HG02798 (cell line): Measurements from ENCODE around the gene NDRG2.

Experiments
- ATAC-seq: cut with Tn5 transposase; IDR thresholded peaks from one replicate; pipeline ENCODE4 v1.9.1; 2021; ENCODE audit warnings: mild to moderate bottlenecking; ENCODE audit not compliant: unreplicated experiment, poor library complexity

Gene NDRG2

DNA sequence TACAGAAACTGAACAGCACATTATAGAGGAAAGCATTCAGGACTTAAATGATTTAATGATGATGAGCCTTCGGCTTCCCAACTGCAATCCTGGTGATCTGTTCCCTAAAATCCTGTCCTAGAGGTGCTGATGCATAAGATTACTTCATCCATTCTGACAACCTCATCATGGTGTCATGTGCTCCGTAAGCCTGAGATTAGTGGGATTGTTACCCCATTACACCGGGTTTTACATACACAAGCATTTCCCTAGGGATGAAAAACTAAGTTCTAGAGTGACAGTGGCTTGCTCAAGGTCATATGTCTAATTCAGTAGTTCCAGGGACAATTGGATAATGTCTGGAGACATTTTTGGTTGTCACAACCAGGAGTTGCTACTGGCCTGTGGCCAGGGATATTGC lies 12.3 kb upstream of the NDRG2 start:
- ATAC-seq, result no peak

DNA sequence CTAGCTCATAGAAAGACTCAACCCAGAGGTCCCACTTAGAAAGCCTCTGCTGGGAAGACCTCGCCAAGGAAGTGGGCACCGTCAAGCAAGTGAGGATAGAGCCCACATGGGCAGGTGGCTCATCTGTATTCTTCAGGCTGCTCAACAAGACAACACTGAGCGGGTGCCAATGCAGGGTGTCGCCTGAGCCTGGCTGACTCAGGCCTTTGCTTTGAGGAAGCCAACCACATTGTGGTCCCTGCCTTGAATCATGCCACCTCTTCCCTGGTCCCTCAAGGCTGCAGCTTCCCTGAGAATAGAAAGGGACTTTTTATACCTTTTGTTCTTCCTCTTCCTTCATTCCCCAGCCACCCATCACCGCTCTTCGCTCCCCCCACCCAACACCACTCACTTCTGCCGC lies 11.9 kb upstream of the NDRG2 start:
- ATAC-seq, result no peak

DNA sequence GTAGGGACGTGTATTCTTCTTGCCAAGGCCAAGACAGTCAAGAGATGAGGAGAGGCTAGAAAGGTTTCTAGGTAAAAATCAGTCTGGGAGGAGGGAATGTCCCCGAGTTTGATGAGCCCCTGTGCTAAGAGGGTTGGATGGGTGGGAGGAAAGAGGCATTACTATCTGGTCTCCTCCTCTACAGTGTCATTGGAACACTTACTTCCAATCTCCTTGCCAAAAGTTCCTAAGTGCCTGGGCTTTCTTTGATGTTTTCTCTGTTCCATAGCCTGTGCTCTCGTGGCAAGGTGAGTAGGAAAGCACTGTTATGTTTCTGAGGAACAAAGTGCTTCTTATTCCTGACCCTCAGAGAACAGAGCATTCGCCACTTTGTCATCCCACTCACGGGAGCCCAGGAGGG lies 9.8 kb upstream of the NDRG2 start, which contains the start of gene RNASE13:
RNASE13 (minus strand) TSS at position 101 of the 400 bp plus-strand sequence. CDS start 519 bp downstream, outside the sequence.
- no peak for ATAC-seq

DNA sequence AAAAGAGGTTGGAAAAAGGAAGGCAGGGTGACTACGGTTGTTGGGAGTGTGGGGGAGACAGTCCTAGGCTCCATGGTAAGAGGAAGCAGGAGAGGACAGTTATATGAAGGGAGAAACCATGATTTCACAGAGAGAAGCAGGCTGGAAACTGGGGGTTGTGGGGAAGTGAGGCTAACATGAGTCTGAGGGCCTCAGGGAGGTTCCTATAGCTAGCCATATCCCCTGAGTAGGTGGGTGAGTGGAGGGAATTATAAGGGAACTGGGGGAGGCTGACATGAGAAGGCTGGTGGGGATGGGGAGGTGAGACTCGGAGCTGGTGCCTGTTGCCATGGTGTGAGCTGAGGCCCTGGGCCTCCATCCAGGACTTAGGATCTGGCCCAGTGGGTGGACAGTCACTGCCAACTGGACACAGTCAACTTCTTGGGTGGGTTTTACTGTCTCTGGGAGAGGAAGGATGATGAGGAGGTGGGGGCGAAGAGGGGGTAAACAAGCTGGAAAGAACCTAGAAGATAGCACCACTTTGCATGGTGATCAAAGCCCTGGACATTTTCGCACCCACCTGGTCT lies 8.4 kb upstream of the NDRG2 start:
- ATAC-seq, result no peak

DNA sequence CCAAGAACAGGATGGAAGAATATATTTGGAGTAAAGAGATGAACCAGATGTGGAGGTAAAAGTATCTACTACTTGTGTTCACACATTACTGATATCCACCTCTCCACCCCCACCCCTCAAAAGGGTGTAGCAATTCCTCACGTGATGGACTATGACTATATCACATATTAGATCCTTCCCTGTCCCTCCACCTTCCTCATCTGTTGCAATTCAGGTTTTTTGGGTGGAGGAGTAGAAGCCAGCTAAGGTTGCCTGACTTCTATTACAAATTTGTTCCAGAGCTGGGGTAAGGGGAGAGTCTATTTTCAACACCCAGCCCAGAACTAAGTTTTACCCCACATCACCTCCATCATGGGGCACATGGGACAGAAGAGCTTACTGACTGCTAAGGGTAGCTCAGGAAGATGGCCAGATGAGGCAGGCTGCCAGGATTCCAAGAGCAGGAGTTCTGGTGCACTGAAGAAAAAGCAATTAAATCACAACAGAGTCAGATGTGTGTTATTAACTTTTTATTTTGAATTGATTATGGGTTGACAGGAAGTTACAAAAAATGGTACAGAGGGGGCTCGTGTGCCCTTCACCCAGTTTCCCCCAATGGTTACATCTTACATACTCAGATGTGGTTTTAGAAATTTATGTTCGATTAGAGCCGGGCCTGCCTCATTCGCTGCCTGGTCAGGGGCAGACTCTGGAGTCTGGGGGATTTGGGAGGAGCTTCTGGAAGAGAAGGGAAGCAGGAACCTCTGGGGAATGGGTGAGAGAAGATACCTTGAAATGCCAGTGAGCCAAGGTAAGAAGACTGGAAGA lies 7.7 kb upstream of the NDRG2 start:
- ATAC-seq, result no peak

DNA sequence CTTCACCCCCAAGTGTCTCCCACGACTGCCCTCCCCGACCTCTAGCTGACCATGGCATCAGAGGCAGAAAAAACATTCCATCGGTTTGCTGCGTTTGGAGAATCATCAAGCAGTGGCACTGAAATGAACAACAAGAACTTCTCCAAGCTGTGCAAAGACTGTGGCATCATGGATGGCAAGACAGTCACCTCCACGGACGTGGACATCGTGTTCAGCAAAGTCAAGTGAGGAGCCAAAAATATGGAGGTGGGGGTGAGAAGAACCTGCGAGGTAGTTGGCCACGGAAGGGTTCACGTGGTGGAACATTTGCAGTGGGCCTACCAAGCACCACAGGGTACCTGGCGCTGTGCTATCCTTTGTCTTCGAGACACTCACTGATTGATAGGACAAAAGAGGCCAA lies 5.7 kb upstream of the NDRG2 start:
- no peak for ATAC-seq

DNA sequence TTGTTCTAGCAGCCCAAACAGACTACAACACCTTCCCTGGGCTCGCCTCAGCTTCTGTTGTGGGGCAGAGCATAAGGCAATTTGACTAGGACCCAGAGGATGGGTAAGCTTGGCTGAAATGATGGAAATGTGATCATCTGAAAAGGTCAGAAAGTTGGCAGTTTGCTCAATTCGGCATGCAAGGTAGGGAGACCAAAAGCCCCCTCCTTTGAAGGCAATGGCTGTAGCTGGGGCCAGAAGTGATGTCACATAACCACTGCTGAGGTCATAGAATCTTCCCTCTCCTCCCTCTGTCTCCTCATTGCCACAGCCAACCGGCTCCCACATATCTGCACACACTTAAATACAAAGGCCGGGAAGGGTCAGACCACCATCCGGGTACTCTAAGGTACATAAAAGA lies 5.1 kb upstream of the NDRG2 start, which contains the start of gene TPPP2:
TPPP2 (plus strand) TSS at position 301 of the 400 bp plus-strand sequence. CDS start 365 bp downstream, outside the sequence.
- ATAC-seq, result no peak

DNA sequence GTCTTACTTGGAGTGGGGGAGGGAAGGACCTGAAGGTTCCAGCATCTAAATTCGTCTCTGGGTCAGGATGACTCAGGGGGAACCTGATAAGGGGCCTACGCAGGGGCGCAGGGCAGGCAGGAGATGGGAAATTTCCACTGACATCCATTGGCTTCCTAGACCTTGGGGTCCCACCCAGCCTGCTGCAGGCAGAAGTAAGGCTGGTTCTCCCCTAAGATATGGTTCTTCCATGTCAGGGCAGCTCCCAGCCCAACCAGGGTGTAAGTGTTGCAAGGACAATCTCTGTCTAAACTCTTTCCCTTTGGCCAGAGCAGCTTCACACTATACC lies 2.1 kb upstream of the NDRG2 start:
- no peak for ATAC-seq

DNA sequence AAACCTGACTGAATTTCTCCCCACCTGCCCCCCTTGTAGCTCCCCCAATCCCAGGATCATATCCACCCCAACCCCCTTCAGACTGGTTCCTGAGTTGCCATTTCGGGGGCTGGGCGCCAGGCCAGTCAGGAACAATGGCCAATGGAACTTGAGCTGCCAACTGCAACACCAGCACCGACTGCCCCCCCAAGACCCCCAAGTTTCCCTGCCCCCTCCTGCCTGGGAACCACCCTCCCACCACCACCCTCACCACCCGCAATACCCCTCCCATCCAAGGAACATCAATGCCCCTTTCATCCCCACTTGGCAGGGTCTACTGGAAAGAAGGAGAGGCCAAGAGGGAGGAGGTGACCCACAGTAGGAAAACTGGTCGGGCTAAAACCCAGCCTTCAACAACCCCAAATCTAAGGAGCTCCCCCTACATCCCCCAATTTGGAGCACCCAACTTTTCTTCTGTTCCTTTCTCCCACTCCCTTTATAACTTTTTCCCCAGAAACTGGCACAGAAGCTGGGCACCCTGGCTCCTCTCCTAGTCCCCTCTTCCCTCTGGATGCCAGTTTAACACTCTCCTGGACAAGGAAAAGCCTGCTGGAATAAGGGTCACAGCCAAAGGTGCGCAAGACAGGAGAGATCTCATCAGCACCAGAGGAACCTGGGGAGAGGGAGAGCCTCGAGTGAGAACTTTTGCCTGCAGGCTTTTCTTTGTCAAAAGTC lies 1.6 kb upstream of the NDRG2 start:
- ATAC-seq, result no peak

DNA sequence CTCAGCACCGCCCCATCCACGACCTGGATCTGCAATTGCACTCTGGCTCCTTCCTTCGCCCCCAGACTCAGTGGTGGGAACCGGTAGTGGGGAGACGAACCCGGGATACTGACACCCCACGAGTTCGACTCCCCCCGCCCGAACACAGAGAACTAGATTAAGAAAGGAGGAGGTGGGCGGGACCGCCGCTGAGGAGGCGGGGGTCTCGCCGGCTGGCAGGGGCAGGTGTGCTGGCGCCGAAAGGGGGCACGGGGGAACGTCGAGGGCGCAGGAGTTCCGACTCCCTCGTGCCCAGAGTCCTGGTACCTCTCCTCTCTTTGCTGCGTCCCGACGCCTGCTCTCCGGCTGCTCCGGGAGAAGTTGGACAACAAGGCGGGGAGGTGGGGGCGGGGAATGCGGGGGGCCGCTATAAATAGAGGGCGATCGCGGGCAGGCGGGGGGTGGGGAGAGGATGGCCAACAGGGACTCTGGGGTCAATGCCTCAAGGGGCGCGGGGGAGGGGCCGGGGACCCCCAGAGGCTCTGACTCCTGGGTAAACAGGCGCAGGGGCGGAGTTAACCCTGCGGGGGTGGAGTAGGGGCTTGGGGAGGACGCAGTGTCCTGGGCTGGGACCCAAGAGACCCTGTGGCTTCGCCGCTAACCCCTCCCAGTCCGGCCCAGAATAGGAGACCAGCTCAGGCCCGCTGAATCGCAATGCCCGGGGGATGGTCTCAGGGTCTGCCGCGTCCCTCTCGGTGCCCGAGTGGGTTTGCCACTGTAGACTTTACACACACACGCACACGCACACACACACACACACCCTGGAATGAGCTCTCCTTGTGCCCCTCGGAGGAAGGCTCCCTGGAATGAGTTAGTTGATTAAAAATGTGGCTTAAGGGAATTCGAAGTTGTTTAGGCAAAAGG lies 761 bp upstream of the NDRG2 start:
- ATAC-seq, result no peak

DNA sequence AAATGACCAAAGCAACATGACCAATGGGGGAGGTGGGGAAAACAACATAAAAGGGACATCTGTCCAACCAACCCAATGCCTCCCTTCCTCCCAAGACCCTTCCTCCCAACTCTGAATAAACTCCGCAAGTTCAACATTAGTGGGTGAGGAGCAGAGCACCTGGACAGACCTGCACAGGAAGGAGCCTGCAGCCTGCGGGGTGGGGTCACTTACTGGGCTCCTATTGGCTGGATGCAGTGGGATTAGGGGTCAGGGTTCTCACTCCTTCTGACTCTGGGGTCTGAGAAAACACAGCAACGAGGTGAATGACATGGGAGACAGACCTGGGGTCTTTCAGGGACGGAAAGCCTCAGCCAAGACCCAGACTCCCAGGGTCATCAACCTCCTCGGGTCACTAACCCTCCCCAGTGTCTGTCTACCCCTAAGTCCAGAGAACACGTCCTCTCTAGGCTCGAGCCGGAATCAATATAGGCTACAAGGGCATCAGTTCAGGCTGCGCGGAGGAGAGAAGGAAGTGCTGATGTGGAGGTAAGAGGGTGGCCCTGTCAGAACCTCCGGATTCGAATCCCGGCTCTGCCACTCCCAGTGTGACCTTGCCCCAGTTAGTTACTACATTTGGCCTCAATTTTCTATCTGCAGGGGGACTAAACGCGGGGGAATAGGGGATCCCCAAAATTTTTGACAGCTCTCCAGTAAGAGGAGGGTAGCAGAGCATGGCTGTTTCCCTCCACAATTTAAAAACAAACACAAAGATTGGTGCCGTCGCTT lies 860 bp downstream of the NDRG2 start:
- ATAC-seq, result no peak

DNA sequence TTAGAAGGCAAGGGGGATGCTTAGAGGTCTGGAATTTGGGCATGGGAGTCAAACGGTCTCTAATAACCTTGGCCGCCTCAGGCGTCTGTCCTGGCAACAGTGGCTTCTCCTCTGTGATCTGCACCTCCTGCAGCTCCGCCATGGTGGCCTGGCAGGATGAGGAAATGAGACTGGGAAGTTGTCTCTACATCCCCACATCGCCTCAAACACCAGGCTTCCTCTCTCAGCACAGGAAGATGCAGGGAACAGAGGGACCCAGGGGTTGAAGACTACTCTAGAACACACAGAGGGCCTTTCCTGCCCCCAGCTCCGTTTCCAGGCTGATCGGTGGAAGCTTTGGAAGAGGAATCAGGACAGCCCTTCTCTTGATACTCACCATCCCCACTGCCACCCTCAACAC lies 1.7 kb downstream of the NDRG2 start:
- ATAC-seq, result no peak

DNA sequence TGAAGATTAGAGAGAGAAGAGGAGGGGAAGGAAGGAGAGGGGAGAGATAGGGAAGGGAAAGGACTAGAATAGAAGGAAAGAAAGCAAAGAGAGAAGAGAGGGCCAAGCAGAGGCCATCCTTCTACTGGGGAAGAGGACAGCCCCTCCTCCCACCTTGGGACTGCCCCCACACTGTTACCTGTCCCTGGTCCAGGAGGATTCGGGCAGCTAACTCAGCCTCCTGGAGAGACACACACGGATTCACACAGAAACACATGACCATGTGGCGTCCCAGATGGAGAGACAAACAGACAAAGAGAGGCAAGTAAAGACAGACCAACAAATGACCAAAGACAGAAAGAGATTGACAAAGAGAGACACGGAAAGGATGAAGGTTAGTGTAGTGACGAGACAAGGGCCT lies 2.2 kb downstream of the NDRG2 start:
- ATAC-seq, result no peak

DNA sequence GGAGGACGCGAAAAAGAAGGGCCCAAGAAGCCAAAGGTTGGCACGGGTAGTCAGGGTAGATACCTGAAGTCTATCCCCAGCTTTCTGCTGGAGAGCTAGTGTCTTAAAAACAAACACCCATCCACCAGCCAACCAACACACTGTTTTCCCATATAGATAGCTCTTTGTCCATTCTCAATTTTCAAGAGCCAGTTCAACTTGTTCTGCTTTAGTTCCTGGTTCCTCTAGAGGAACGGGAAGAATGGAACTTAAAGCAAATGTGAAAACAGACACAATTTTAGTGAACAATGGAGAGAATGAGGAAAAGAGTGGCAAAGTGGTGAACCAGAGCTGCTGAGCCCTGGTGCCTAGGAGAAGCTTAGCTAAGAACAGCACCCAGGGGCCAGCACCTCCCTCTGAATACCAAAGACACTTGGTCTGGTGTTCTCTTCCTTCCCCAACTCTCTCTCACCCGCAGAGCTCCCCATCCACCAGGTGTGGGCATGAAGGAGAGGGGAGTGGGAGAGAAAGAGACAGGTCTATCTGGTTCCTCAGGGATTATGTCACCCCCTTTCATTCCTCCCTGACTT lies 3.8 kb downstream of the NDRG2 start:
- no peak for ATAC-seq

DNA sequence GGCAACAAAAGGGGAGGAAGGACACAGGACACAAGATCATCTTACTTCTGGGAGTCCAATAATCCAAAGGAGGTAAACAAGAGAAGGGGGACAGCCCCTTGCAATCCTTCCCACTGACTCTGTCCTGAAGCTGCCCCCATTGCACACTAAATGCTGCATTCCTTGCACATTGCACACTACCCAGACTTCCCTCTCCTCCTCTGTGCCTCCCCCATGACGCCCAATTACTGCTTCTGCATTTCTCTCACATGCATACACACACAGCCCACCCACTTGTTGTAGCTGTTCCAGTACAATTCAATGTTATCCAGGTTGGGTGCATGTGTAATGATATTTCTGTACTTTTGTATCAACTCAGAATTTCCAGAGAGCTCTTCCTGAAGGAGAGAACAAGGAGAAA lies 5.5 kb downstream of the NDRG2 start:
- ATAC-seq, result no peak

DNA sequence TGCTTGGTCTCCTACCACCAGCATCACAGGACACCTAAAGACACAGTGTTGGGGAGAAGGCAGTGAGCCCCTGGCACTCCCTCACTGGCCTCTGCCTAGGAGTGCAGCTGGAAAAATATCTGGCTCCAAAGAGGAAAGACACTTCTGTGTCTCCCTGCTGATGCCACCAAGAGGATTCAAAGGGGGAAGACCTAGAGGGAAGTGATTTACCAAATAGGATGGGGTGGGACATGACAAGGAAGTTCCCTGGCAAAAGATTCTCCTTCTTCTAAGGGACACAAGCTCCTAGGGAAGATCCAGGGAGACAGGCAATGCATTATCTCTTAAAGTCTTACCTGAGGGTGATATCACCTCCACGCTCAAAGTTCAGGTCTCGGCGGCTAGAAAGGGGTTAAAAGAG lies 6.1 kb downstream of the NDRG2 start:
- ATAC-seq, result no peak

DNA sequence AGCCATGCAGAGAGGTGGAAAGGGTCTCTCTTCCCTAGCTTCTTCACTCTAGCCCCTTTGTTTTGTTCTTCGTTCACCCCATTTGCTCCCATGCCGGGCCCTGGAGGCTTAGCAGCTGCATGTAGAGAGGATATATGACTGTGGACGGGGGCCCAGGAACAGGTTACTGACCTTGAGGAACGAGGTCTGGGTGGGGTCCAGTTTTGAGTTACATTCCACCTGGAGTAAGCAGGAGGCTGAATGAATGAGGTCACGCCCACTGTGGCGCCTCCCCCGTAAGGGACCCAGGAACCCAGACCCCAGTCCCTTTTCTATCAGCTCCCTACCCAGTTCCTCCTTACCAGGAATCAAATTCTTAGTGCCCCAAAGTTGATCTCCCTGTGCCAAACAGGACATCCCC lies 6.6 kb downstream of the NDRG2 start:
- no peak for ATAC-seq

DNA sequence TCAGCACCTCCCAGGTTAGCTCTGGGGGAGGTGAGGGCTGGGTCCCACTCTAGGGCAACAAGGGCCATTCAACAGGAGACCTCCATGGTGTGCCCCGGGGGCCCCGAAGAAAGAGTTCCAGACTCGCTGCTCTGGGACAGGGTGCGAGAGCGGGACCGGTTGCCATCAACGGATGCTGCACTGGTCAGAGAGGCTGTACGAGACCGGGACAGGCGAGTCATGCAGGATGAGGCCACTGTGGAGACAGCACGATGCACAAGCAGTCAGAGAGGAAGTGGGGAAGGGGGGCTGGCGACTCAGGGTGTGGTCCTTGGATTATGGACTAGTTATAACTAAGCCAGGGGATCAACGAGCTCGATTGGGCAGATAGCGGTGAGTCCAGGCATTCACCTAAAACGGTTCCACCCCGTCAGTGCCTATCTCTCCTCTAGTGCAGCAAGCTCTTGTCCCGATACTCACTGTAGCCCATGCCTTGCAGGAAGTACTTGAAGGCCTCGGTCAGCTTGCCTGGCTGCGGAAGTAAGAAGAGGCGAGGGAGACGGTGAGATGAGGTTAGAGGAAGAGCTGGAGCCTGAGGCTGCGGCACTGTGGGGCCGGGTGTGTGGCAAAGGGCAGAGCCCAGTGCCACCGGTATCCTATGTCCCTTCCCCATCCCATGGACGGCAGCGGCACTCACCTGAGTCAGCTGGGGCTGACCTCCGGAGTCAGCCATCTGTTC lies 7.2 kb downstream of the NDRG2 start:
- no peak for ATAC-seq
